Right lobe of liver (tissue), 4 donors: ENCODE data around the gene ZNF609.

Source experiments
- CTCF ChIP-seq, 4 donors: fragments of 200-600 bp in 3 of 4; fragments of 450-650 bp in 1 of 4; IDR thresholded peaks; one replicate each; pipeline versions ENCODE4 v1.5.1 to v1.8.0; 2016 to 2022; ENCODE audit warnings: antibody characterized with exemption in 4 of 4, mild to moderate bottlenecking in 2 of 4
- POLR2A ChIP-seq: fragments of 450-650 bp; IDR thresholded peaks from one replicate; pipeline ENCODE4 v1.6.1; 2017; ENCODE audit warnings: antibody characterized with exemption, mild to moderate bottlenecking
- donor health status: DM: no; HTN: no; CAD: no.
- donor health status: DM: no; HTN: no; CAD: no.
- donor health status: DM: no; HTN: yes; CAD: no.

GRCh38 chr15:64582202-64582601 lies 121.8 kb downstream of the ZNF609 start:
- TF ChIP-seq POLR2A = no peak
- TF ChIP-seq CTCF (IDR thresholded peaks at IDR 0.05) = no peak
